HepG2 (cell line): ENCODE measurements around the gene HEXIM1. TPM values are rescaled to one million over a fixed set of nuclear protein-coding genes. Genes with fewer than 3 reads are reported as not detected.

Experiments used
- ATAC-seq: fragments of 200-7000 bp; cut with Tn5 transposase; 3 replicates; pipeline ENCODE4 v1.9.1; 2020; ENCODE audit warnings: mild to moderate bottlenecking, moderate library complexity
- BruUV-seq: library from RNA; stranded (reverse); fragments of 400-500 nt; replicated peaks from 2 replicates; lab custom pipeline; 2021; lab: Mats Ljungman, UMichigan
- CTCF ChIA-PET: fragments of 300-600 bp; formaldehyde crosslinking; extraction: SDS; loops from one replicate; lab custom pipeline; 2021; ENCODE audit warnings: low total read pairs, inconsistent platforms, low intra/inter-chr PET ratio; lab: Yijun Ruan, JAX
- POLR2A ChIA-PET: fragments of 350-600 bp; sonication (Branson Sonifier 250); formaldehyde crosslinking; loops from one replicate; lab custom pipeline; 2020; ENCODE audit warnings: antibody characterized with exemption, inconsistent platforms; lab: Yijun Ruan, JAX
- DNase-seq: peaks from one replicate; pipeline ENCODE4 v3.0.0-alpha.2; 2015; ENCODE audit warnings: low spot score
- FAIRE-seq: peaks from 3 replicates; lab custom pipeline; 2011; peaks lifted over from hg19 to GRCh38; lab: Jason Lieb, UNC
- H2AFZ ChIP-seq: one replicate; pipeline ENCODE4 v1.6.1; 2011; ENCODE audit warnings: low read length, inconsistent platforms
- H3K27ac ChIP-seq: fragments of 300-600 bp; 3 replicates; pipeline ENCODE4 v1.8.0; 2011; ENCODE audit warnings: mixed run types, mild to moderate bottlenecking, mixed read lengths, low read length, inconsistent platforms; ENCODE audit not compliant: insufficient read depth; ENCODE audit errors: extremely low read length
- H3K27me3 ChIP-seq, 2 experiments: fragments of 200-600 bp in 1 of 2; 2 replicates in 1 of 2; 3 replicates in 1 of 2; pipeline versions ENCODE4 v1.6.0 to v1.8.0; 2011; ENCODE audit warnings: low read length in 2 of 2, mild to moderate bottlenecking in 2 of 2, moderate library complexity in 2 of 2, inconsistent platforms in 1 of 2; ENCODE audit not compliant: insufficient read depth in 2 of 2, control insufficient read depth in 1 of 2
- H3K36me3 ChIP-seq, 2 experiments: fragments of 200-600 bp in 1 of 2; replicated peaks in 1 of 2; 2 replicates in 1 of 2; 3 replicates in 1 of 2; pipeline versions ENCODE4 v1.5.1 to v1.8.0; 2011; ENCODE audit warnings: low read length in 2 of 2, inconsistent platforms in 1 of 2; ENCODE audit not compliant: insufficient read depth in 2 of 2, control insufficient read depth in 1 of 2
- H3K4me1 ChIP-seq: 2 replicates; pipeline ENCODE4 v1.5.1; 2012; ENCODE audit warnings: low read length, inconsistent platforms; ENCODE audit not compliant: insufficient read depth
- H3K4me2 ChIP-seq: 2 replicates; pipeline ENCODE4 v1.6.0; 2011; ENCODE audit warnings: low read depth, low read length, inconsistent platforms
- H3K4me3 ChIP-seq, 3 experiments: fragments of 200-600 bp in 1 of 3; sonication (generic), shearing (Covaris generic) in 1 of 3; replicated peaks in 1 of 3; 2 replicates each; pipeline ENCODE4 v1.5.1; 2011 to 2016; ENCODE audit warnings: low read length in 3 of 3, inconsistent platforms in 2 of 3, low read depth in 2 of 3, mild to moderate bottlenecking in 2 of 3, control low read depth in 1 of 3, mixed read lengths in 1 of 3; ENCODE audit not compliant: insufficient read depth in 1 of 3
- H3K79me2 ChIP-seq: one replicate; pipeline ENCODE4 v1.6.1; 2011; ENCODE audit warnings: low read length, inconsistent platforms; ENCODE audit not compliant: insufficient read depth
- H3K9ac ChIP-seq: 2 replicates; pipeline ENCODE4 v1.6.0; 2011; ENCODE audit warnings: mild to moderate bottlenecking, low read depth, low read length, inconsistent platforms; ENCODE audit not compliant: insufficient read depth
- H3K9me3 ChIP-seq: 2 replicates; pipeline ENCODE4 v1.5.1; 2012; ENCODE audit warnings: mild to moderate bottlenecking, low read length
- H4K20me1 ChIP-seq: 2 replicates; pipeline ENCODE4 v1.6.0; 2011; ENCODE audit warnings: inconsistent platforms, mild to moderate bottlenecking, low read length, moderate library complexity; ENCODE audit not compliant: insufficient read depth
- DZIP1 ChIP-seq: sonication (generic); formaldehyde crosslinking; IDR thresholded peaks from 2 replicates; pipeline ENCODE4 v1.5.0; 2020; ENCODE audit warnings: mild to moderate bottlenecking, missing genetic modification reagents
- FLYWCH1 ChIP-seq: sonication (generic); formaldehyde crosslinking; IDR thresholded peaks from 2 replicates; pipeline ENCODE4 v1.8.1; 2023; ENCODE audit warnings: mild to moderate bottlenecking, missing genetic modification reagents
- FOXC1 ChIP-seq: sonication (generic); formaldehyde crosslinking; IDR thresholded peaks from 2 replicates; pipeline ENCODE4 v1.8.0; 2022; ENCODE audit warnings: mild to moderate bottlenecking, missing genetic modification reagents, borderline replicate concordance
- JUN ChIP-seq: sonication (generic); formaldehyde crosslinking; IDR thresholded peaks from 2 replicates; pipeline ENCODE4 v1.4.0; 2020; ENCODE audit warnings: mild to moderate bottlenecking, missing genetic modification reagents
- MTA3 ChIP-seq: sonication (generic); formaldehyde crosslinking; IDR thresholded peaks from 2 replicates; pipeline ENCODE4 v1.4.0; 2020; ENCODE audit warnings: missing genetic modification reagents
- NFYB ChIP-seq: sonication (generic); formaldehyde crosslinking; IDR thresholded peaks from 2 replicates; pipeline ENCODE4 v1.4.0; 2020; ENCODE audit warnings: missing genetic modification reagents
- THAP7 ChIP-seq: sonication (generic); formaldehyde crosslinking; IDR thresholded peaks from 2 replicates; pipeline ENCODE4 v1.8.1; 2023; ENCODE audit warnings: mild to moderate bottlenecking, missing genetic modification reagents
- ZMYM3 ChIP-seq: sonication (generic); formaldehyde crosslinking; IDR thresholded peaks from 2 replicates; pipeline ENCODE4 v1.5.1; 2020; ENCODE audit warnings: mild to moderate bottlenecking, missing genetic modification reagents
- ZNF20 ChIP-seq: sonication (generic); formaldehyde crosslinking; IDR thresholded peaks from 2 replicates; pipeline ENCODE4 v1.4.0; 2020; ENCODE audit warnings: mild to moderate bottlenecking, moderate library complexity, missing genetic modification reagents
- ZNF260 ChIP-seq: sonication (generic); formaldehyde crosslinking; IDR thresholded peaks from 2 replicates; pipeline ENCODE4 v1.4.0; 2020; ENCODE audit warnings: missing genetic modification reagents, low read depth, mild to moderate bottlenecking, borderline replicate concordance
- ZNF552 ChIP-seq: sonication (generic); formaldehyde crosslinking; IDR thresholded peaks from 2 replicates; pipeline ENCODE4 v1.9.0; 2022; ENCODE audit warnings: missing genetic modification reagents, mild to moderate bottlenecking, borderline replicate concordance
- ZNF616 ChIP-seq: sonication (generic); formaldehyde crosslinking; IDR thresholded peaks from 2 replicates; pipeline ENCODE4 v1.5.0; 2020; ENCODE audit warnings: low read depth, mild to moderate bottlenecking, missing genetic modification reagents
- ZNF749 ChIP-seq: sonication (generic); formaldehyde crosslinking; IDR thresholded peaks from 2 replicates; pipeline ENCODE4 v1.8.0; 2022; ENCODE audit warnings: mild to moderate bottlenecking, missing genetic modification reagents, moderate library complexity, borderline replicate concordance
- ZNF792 ChIP-seq: IDR thresholded peaks from 2 replicates; pipeline ENCODE4 v1.6.1; 2016
- WGBS: methylation state at CpG from one replicate; pipeline ENCODE4 v1.1.6; 2017; ENCODE audit warnings: low lambda C conversion rate; 5-methylcytosine and 5-hydroxymethylcytosine counted together
- in situ Hi-C: cut with HindIII; loops from 2 replicates; pipeline ENCODE4 v1.10.0; 2017; ENCODE audit warnings: low pct_unique_long_range_greater_than_20kb; ENCODE audit not compliant: extremely low pct_ligation_motif_present
- intact Hi-C: fragments of 100-400 bp; cut with micrococcal nuclease; formaldehyde crosslinking; loops from one replicate; pipeline ENCODE4 v1.10.0; 2022; ENCODE audit not compliant: unreplicated experiment
- polyA plus RNA-seq, 8 experiments: library from polyadenylated mRNA; depleted of rRNA in 3 of 8; stranded (reverse) in 7 of 8; unstranded in 1 of 8; fragments of >200 nt; fragmentation: Illumina TruSeq in 4 of 8; extraction: Trizol in 4 of 8; gene quantifications; 2 replicates each; pipeline versions ENCODE4 v1.2.1 to v1.2.3, GENCODE V29; 2011 to 2016; ENCODE audit warnings: low read depth in 4 of 8, missing spikeins in 1 of 8, mixed read lengths in 1 of 8; ENCODE audit not compliant: insufficient read depth in 1 of 8
- total RNA-seq, 5 experiments: library from RNA; depleted of rRNA; stranded (reverse); fragments of >200 nt; fragmentation: Illumina TruSeq; extraction: Trizol; gene quantifications; 2 replicates each; pipeline ENCODE4 v1.2.3, GENCODE V29; 2016; ENCODE audit warnings: low read depth in 1 of 5
- TF ChIP-seq, protein P1 (sequence below): sonication (generic); formaldehyde crosslinking; IDR thresholded peaks from 2 replicates; pipeline ENCODE4 v1.4.0; 2020; ENCODE audit warnings: mild to moderate bottlenecking, missing genetic modification reagents

The HEXIM1 gene
- total and polyA plus RNA-seq, 2 of the 13 experiments (the other 11 are each of a cell fraction or from before 2014, with no cell fraction given): 10.5 to 16.6 TPM

DNA sequence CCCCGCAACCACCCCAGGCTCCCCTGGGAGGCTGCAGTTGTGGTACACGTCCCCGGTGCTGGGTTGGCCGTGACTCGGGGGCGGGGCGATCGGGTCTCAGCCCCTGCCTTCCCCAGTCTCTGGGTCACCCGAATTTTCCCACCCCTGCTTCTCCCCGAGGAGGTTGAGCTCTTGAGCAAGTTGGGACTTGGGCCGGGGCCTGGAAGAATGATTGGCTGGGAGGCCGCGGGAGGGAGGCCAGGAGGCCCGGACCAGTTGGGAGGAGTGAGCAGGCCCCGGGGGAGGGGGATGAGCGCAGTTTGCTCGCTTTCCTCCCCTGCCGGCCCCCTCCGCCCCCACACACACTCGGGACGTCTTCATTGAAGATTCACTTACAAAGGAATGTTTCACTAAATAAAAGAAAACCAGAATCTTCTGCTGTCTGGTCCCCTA is 4.5 kb upstream of the HEXIM1 start:
- in situ Hi-C loops: no loop called here
- no peak for ATAC-seq
- TF ChIP-seq THAP7 (CRISPR knock-in tag): no peak
- no peak for TF ChIP-seq DZIP1 (CRISPR knock-in tag)
- TF ChIP-seq ZMYM3 (CRISPR knock-in tag): no peak
- no peak for TF ChIP-seq ZNF20 (CRISPR knock-in tag)
- TF ChIP-seq ZNF749 (CRISPR knock-in tag): no peak
- TF ChIP-seq NFYB (CRISPR knock-in tag): no peak
- TF ChIP-seq MTA3 (CRISPR knock-in tag): no peak
- TF ChIP-seq ZNF260: no peak
- TF ChIP-seq FOXC1 (CRISPR knock-in tag): no peak
- TF ChIP-seq, protein P1, sequence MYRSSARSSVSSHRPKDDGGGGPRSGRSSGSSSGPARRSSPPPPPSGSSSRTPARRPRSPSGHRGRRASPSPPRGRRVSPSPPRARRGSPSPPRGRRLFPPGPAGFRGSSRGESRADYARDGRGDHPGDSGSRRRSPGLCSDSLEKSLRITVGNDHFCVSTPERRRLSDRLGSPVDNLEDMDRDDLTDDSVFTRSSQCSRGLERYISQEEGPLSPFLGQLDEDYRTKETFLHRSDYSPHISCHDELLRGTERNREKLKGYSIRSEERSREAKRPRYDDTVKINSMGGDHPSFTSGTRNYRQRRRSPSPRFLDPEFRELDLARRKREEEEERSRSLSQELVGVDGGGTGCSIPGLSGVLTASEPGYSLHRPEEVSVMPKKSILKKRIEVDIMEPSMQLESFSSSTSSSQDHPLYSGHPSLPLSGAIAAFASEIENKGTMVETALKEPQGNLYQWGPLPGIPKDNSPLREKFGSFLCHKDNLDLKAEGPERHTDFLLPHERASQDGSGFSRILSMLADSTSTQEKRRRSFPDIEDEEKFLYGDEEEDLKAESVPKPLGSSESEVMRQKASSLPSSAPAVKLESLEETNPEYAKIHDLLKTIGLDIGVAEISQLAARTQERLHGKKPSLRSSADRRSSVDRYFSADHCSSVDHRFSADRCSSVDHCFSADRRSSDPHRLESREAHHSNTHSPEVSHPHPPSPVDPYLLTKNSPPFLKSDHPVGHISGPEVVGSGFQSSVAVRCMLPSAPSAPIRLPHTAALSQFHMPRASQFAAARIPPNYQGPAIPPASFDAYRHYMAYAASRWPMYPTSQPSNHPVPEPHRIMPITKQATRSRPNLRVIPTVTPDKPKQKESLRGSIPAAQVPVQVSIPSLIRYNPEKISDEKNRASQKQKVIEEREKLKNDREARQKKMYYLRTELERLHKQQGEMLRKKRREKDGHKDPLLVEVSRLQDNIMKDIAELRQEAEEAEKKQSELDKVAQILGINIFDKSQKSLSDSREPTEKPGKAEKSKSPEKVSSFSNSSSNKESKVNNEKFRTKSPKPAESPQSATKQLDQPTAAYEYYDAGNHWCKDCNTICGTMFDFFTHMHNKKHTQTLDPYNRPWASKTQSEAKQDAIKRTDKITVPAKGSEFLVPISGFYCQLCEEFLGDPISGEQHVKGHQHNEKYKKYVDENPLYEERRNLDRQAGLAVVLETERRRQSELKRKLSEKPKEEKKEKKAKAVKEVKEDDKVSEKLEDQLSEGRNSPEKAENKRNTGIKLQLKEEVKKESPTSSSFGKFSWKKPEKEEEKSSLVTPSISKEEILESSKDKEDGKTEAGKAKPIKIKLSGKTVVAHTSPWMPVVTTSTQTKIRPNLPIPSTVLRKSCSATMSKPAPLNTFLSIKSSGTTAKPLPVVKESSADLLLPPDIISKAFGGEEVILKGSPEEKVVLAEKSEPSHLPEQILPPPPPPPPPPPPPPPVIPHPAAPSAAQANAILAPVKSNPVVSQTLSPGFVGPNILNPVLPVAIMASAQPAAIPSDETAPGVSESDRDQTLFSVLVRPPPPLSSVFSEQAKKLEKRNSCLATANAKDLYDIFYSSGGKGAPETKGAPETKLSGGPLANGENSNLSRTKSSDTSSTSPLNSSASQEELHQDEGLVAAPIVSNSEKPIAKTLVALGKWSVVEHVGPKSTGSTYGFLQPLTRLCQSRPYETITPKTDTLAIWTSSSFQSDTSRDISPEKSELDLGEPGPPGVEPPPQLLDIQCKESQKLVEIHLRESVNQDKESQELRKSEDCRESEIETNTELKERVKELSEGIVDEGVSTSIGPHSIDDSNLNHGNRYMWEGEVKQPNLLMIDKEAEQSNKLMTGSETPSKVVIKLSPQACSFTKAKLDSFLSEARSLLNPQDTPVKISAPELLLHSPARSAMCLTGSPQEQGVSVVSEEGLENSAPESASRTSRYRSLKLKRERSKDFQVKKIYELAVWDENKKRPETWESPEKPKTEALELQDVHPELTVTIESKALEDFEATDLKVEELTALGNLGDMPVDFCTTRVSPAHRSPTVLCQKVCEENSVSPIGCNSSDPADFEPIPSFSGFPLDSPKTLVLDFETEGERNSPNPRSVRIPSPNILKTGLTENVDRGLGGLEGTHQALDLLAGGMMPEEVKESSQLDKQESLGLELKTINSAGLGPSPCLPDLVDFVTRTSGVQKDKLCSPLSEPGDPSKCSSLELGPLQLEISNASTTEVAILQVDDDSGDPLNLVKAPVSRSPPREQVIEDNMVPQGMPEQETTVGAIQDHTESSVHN: no peak
- no peak for TF ChIP-seq JUN (CRISPR knock-in tag)
- TF ChIP-seq FLYWCH1: no peak
- no peak for TF ChIP-seq ZNF552 (CRISPR knock-in tag)
- no peak for TF ChIP-seq ZNF616
- TF ChIP-seq ZNF792 (CRISPR knock-in tag): no peak

More for the DNA sequence above, 4.5 kb upstream of the HEXIM1 start:
- 92% methylated on average over 19 of the region's 21 CpGs for WGBS
- no TSS peak for BruUV-seq
- Histone ChIP-seq H3K27ac (no peak overlapping the region), H2AFZ (no peak overlapping the region), H3K4me1 (peaks cover 11% of the 10 kb centered on the region), H3K27me3 (no peaks in the 10 kb centered on the region; a peak in 2 of 5 replicates), H3K9me3 (no peaks in the 10 kb centered on the region), H3K4me3 (no peak overlapping the region), H3K9ac (no peak overlapping the region), H3K79me2 (peaks cover 3% of the 10 kb centered on the region), H4K20me1 (peaks cover 4% of the 10 kb centered on the region; the same call in 1 of the 2 replicates), H3K36me3 (no peaks in the 10 kb centered on the region; a peak in 1 of 5 replicates), H3K4me2 (no peak overlapping the region)
- CTCF ChIA-PET: no interaction called here
- DNase-seq (no peak), FAIRE-seq (no peak)
- intact Hi-C loops: no loop called here
- POLR2A ChIA-PET: no interaction called here
